NCI-H510A (cell line): ENCODE data around the gene SPEG.
"Not testable (repeated sequence)": the region's sequence is repeated elsewhere in the genome, so short reads cannot be mapped to it uniquely, and the experiment has no call there.

Experiments
- DNase-seq: peaks from one replicate; lab custom pipeline; 2025; lab: John Stamatoyannopoulos, UW

The SPEG gene

DNA sequence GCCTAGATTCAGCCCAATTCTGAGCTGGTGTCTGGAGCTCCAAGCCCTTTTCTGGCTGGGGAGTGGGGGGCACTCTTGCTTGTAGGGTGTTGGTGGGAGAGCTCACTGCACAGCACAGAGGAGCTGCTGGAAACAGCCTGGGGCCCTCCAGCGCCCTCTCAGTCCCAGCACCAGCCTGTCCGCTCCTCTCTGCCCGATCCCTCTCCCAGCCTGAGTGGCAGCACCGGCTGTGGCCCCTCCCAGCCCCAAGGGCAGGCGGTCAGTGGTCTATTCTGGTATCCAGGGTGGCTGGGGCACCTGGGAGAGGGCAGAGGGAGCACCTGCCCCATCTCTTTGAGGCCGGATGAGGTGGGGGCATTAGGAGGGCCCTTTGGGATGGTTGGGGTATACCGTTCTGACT, 29.7 kb upstream of the SPEG start:
- DNase-seq: no peak

DNA sequence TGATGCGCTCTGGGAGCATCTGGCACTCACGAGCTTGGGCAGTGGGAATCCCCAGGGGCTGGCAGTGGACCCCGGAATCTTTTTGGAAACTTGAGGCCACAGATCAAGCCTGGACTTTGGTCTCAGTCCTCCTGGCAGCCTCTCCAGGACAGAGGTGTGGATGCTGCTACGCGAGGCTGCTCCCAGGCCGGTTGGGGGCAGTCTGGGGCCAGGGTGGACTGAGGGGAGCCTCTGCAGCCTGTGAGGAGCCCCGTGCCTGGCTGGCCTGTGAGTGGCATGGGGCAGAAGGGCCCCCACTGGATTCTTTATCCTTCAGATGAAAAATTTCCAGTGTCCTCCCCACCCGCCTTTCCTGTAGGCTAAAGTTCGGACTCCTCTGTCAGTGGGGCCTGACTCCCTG, 29.2 kb upstream of the SPEG start:
- DNase-seq: no peak

GRCh38 chr2:219405958-219406860, 28.4 kb upstream of the SPEG start:
- no peak for DNase-seq

DNA sequence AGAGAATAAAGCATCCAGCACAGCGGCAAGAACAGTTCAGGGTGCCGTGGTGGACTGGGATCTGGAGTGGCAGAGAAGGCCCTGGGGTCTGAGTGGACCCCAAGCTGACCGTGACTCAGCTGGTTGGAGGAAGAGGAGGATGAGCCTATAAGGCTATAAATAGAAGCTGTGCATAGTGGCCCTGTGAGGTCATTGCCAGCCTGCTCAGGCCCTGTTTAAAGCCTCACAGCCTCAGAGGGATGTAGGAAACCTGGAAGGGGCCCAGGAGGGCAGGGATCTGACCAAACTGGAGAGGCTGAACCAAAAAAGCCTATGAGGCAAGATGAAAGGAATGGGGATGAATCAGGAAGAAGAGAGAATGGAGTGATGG, 27.8 kb upstream of the SPEG start:
- DNase-seq: no peak

DNA sequence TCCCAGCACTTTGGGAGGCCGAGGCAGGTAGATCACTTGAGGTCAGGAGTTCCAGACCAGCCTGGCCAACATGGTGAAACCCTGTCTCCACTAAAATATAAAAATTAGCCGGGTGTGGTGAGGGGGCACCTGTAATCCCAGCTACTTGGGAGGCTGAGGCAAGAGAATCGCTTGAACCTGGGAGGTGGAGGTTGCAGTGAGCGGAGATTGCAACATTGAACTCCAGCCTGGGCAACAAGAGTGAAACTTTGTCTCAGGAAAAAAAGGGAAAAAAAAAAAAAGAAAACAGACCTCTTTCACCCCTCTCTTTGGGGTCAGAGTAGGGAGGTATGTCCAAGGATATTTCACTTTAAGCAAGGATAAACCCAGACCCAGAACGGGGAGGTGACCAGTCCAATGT, 27.3 kb upstream of the SPEG start:
- DNase-seq: not testable (repeated sequence)

- DNase-seq: no peak
These were observed 26.4 kb upstream of the SPEG start for GRCh38 chr2:219408204-219408603.

DNA sequence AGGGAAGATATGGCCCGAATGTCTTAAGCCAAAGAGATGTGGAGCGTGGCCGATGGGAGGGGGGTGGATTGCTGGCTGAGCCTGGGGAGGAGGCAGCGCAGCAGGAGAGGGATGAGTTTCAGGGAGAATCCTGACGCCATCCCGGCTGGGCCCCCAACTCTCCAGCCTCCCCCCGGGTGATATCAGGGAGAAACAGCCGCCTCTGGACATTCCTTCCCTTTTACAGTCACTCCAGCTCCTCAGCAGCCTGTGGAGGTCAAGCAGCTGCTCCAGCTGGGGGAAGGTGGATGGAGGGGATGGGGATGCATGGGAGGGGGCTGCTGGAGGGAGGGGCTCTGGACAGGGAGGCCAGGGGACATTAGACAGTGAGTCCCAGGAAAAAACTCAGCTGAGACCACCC, 26.0 kb upstream of the SPEG start:
- no peak for DNase-seq

- DNase-seq: no peak
These were observed 25.0 kb upstream of the SPEG start for GRCh38 chr2:219409619-219410018.

DNA sequence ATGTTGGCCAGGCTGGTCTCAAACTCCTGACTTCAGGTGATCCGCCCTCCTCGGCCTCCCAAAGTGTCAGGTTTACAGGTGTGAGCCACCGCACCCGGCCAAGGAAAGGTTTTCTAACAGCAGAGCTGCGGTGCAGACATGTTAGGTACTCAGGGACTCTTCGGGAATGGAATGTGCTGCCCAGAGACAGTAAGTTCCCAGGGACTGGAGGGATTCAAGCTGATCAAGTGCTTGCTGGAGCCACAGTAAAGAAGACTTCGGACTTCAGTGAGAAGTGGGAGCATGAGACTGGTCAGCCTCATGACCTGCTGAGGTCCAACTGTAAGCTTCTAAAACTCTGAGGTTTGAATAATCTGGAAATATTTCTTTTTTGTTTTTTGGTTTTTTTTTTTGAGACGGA, 24.3 kb upstream of the SPEG start:
- DNase-seq: no peak

DNA sequence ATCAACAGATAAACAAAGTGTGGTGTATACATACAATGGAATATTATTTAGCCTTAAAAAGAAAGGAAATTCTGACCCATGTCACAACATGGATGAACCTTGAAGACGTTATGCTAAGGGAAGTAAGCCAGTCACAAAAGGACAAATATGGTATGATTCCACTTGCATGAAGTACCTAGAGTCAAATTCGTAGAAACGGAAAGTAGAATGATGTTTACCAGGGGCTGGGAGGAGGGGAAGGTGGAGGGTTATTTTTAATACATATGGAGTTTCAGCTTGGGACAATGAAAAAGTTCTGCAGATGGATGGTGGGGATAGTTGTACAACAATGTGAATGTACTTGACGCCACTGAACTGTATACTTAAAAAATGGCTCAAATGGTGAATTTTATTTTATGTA, 19.8 kb upstream of the SPEG start:
- no peak for DNase-seq

GRCh38 chr2:219415580-219416234, 18.9 kb upstream of the SPEG start:
- DNase-seq: no peak

DNA sequence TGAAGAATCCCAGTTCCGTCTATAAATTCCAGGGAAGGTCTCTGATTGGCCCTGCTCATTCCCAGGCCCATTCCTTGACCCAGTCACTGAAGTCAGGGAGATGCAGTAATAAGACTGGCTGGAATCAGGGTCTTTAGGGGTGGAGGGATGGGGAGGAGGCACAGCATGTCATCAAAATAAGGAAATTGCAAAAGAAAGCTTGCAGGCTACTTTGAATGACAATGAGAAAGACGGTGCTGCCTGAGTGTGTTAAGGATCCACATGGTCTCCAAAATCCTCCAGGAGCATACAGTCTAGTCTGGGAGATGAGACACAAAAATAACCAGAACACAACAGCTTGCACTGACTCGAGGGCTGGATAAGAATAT, 18.4 kb upstream of the SPEG start:
- DNase-seq: no peak

DNA sequence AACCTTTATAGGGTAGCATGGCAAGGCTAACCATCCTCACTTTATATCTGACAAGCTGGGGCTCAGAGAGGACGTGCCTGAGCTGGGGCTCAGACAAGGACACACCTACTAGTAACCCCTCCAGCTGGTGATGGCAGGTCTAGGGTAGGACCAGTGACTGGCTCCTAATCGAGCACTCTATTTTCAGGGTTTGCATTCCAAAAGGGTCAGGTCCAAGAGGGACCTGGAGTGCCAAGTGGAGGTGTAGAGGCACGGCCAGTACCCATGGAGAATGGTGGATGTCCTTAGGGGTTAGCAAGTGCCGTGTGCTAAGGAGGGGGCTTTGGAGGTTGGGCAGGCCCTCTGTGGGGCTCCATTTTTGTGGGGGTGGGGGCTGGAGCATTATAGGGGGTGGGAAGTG, 17.7 kb upstream of the SPEG start:
- DNase-seq: no peak

- DNase-seq: no peak
These were observed 17.3 kb upstream of the SPEG start for GRCh38 chr2:219417374-219417773.

GRCh38 chr2:219418155-219419011, 16.3 kb upstream of the SPEG start, which contains the start of gene DES:
Gene DES, plus strand, starts transcription at chr2:219418377. Its CDS starts 86 bp downstream, at chr2:219418463.
- DNase-seq: no peak

- DNase-seq: no peak
These were observed 15.7 kb upstream of the SPEG start for GRCh38 chr2:219419012-219419324.

GRCh38 chr2:219419331-219420197, 15.1 kb upstream of the SPEG start:
- DNase-seq: no peak

DNA sequence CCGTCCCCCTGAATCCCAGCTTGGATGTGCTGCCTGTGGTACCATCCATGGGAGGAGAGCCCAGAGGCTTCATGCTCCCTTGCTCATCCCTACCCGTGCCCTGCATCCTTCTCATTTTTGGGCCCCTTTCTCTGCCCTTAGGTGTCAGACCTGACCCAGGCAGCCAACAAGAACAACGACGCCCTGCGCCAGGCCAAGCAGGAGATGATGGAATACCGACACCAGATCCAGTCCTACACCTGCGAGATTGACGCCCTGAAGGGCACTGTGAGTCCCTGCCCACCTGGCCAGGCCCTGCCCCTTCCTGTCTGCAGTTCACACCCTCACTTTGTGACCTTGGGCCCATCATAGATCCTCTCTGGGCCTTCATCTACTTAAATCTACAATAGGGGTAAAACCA, 14.0 kb upstream of the SPEG start:
- DNase-seq: no peak

DNA sequence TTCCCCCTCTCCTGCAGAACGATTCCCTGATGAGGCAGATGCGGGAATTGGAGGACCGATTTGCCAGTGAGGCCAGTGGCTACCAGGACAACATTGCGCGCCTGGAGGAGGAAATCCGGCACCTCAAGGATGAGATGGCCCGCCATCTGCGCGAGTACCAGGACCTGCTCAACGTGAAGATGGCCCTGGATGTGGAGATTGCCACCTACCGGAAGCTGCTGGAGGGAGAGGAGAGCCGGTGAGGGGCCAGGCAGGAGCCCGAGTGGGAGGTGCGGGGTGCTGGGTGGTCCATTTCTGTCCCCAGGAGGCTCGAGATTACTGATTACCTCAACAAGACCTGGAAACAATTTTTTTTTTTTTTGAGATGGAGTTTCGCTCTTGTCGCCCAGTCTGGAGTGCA, 13.3 kb upstream of the SPEG start:
- no peak for DNase-seq

- no peak for DNase-seq
These were observed 11.6 kb upstream of the SPEG start for GRCh38 chr2:219422952-219423534.

- no peak for DNase-seq
These were observed 10.8 kb upstream of the SPEG start for GRCh38 chr2:219423652-219424377.
